Activated CD8-positive, alpha-beta memory T cell treated with anti-CD3 and anti-CD28 coated beads for 36 hours (primary cell): Measurements from ENCODE around the gene SDC4. TPM values are rescaled to one million over a fixed set of nuclear protein-coding genes. Genes with fewer than 3 reads are reported as not detected.

Experiments used
- CTCF ChIA-PET: fragments of 350-600 bp; sonication (Branson Sonifier 250); formaldehyde crosslinking; loops from one replicate; lab custom pipeline; 2021; ENCODE audit warnings: antibody characterized with exemption; lab: Charles Lee
- POLR2A ChIA-PET: fragments of 350-600 bp; sonication (Branson Sonifier 250); formaldehyde crosslinking; loops from one replicate; lab custom pipeline; 2021; ENCODE audit warnings: antibody characterized with exemption; lab: Charles Lee
- total RNA-seq, 2 experiments: library from RNA; stranded (reverse); gene quantifications; one replicate each; pipeline ENCODE4 v1.2.3, GENCODE V29; 2021

Gene SDC4
- total RNA-seq, 2 experiments from 2014 or later = 88.0 to 88.3 TPM

DNA sequence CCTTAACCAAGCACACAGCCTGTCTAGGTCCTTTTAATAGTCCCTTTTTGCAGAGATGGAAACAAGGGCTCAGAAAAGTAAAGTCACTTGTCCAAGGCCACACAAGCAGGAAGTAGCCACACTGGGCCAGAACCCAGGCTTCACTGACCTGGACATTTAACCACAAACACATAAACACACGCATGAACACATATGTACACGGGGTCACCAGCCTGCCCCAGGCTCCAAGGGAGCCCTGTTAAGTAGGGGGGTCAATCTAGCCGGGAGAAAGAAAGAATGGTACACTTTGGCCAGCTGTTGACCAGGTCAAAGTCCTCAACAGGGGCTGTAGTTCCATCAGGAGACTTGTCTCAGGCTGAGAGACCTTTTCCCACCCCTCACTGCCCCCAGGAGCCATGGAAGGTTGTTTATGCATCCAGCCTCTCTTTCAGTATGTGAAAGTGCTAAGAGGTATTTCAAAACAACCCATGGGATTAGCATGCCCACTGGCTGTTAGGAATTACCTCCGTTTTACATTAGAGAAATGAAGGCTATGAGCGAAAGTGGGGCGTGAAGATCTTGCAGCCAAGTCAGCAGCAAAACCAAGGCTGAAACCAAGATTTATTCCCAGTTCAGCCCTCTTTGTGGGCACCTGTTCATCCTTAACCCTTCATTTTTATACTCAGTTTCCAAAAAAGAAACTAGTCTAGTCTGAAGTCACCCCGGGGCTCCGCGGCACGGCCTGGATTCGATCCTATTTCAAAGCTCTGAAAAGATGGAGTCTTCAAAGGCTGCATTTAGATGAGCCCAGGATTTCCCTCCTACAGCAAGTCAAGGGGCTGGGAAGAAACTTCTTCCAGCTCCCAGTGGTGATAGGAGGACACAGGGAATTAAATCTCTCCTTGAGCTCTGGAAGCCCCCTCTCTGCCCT is 9.8 kb downstream of the SDC4 start:
- ChIA-PET CTCF (no interaction called here), POLR2A (no interaction called here)

DNA sequence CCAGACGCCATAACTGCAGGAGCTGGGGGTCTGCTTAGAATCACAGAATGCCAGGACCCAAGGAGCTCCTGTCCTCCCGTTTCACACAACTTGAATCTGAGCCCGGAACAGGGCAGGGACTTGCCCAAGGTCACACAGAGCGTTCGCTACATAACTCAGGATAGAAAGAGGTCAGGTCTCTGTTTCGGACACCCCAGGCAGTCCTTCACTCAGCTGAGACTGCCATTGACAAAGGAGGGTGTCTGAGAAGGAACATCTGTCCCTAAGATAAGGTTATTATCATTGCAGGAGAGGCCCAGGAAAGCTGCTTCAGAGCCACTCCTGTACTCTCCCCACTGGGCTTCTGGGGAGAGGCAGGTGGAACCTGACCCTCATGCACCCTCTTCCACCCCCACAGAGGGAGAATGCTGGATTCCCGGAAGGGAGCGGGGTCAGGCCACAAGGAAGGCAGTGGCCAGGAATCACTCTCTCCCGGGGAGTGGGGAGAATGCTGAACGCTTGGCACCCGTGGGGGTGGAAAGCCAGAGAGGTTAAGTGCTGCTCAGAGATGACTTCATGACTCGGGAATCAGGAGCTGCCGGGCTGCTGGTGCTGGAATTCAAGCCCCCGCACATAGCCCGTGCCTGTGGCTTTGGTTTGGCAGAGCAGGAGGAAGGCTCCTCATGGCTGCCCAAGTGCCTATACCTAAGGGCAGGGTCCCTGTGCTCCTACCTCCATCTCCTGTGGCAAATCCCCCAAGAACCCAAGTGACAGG is 10.7 kb downstream of the SDC4 start:
- ChIA-PET POLR2A (no interaction called here), CTCF (interaction anchor here (1.3 kb wide), 1 partner anchor 18 kb away, joined by 3 read pairs; no protein-coding TSS in a partner anchor)

DNA sequence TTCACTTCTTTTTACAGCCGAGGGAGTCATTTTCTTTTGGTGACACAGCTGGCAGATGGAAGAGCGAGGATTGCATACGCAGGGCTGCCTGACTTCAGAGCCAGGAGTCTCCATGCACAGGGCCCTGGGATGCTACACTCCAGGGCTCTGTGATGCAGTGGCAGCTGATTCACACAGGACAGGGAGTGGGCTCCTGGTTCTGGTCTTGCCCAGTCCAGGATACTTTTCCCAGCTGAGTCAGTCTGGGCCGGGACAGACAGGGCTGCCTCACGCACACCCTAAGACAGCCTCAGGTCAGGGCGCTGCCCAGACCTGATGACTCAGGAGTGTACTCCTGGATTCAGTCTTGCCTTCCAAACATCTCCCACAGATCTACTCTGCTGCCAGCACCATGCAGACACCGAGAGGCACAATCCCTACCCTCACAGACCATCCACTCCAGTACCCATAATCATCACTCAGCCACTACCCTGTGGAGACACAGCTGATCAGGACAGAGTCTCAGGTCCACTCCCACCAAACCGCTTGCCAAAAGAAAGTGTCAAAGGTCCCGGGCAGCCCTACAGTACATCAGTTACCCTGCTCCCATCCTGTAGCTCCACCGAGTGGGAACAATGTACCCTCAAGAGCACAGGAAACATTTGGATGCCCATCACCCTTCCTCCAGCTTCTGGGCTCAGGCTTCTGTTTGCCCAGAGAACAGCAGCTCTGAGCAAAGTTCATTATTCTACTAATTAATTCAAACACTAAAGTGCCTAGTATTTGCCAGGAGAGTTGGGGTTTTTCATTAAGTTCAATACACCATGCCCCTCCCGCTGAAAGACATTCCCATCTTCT is 11.5 kb downstream of the SDC4 start:
- ChIA-PET CTCF (interaction anchor here (1.3 kb wide), 1 partner anchor 18 kb away, joined by 3 read pairs; no protein-coding TSS in a partner anchor), POLR2A (no interaction called here)

DNA sequence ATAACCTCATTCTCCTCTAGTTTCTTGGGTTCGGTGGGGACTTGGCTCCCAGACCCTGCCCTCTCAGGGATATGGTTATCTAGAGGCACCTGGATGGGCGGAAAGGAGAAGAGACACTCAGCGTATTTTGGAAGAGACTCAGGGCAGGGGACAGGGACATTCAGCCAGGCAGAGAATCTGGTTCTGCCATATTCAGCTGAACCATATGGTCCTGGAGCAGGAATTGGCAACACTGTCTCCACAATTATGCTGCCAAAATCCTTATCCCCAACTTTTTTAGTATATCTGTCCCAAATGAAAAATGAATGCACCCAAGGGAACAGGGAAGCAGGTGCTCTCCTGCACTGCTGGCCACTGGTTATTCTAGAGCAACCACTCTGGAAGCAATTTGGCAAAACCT is 17.7 kb downstream of the SDC4 start:
- POLR2A ChIA-PET = no interaction called here
- CTCF ChIA-PET = no interaction called here

DNA sequence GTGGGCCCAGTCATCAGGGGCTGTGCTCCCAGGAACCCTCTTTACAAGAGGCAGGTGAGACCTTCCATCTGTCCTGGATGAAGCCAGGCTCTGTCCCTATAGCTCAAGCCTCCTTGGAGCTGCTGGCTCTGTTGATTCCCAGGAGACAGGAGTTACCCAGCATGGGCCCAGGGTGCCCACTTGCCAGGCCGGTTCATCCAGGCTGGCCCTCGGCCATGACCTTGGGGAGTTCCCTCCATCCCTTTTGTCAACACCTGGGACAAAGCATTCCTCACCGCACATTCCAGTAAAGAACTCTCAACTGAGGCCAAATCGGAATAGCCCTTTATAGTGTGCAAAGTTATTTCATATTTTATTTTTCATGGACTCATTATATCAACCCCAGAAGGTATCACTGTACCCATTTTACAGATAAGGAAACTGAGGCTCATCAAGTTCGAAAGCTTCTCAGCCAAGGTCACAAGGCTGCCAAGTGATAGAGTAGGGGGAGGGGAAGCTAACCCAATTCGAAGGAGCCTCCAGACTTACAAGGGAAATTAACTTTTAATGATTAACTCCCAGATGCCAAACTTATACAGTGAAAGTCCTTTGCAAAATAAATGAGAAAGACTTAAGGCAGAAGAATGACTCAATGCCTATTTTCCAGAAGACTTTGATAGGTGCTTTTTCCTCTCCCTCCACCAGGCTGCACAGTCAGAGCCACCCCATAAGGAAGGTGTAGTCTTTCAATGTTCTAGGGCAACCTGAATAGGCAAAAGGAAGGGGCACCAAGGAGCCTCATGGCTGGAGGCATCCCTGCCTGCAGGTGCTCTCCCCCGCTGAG is 18.5 kb downstream of the SDC4 start:
- POLR2A ChIA-PET = no interaction called here
- CTCF ChIA-PET = no interaction called here

DNA sequence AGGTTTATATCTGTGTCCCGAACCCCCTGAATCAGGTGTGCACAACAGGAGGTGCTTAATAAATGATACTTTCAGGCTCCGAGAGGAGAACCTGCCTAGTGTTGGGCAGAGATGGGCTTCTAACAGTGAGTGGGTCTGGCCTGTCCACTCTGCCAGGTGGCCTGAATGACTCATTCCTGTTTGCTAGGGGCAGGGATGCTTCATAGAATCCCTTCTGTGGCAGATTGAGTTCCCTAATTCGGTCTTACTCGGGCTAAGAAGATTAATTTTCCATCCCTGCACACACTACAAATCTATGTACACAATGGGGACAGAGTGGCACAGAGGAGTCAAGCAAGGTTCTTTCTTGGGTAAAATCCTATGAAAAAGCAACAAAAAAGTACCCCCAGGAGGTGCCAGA is 19.8 kb downstream of the SDC4 start:
- CTCF ChIA-PET = no interaction called here
- POLR2A ChIA-PET = no interaction called here

DNA sequence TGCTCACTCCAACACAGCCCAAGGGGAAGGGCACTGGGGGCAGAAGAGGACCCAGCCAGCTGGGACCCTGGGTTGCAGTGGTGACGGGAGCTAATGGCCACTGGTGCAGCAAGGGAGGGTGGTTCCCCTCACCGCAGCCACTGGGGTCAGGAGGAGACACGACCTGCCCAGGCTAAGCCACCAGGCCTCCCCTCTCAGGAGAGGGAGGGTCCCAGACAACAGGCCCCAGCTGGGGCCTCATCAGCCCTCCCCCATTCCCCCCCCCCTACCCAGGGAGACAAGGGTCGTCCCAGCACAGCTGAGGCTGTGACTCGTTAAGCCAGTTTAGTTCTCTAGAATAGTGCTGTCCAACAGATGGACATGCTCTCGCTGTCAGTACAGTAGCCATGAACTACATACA is 22.9 kb downstream of the SDC4 start:
- POLR2A ChIA-PET = no interaction called here
- CTCF ChIA-PET = interaction anchor here (1.6 kb wide), 1 partner anchor 14 kb away, joined by 3 read pairs; no protein-coding TSS in a partner anchor

DNA sequence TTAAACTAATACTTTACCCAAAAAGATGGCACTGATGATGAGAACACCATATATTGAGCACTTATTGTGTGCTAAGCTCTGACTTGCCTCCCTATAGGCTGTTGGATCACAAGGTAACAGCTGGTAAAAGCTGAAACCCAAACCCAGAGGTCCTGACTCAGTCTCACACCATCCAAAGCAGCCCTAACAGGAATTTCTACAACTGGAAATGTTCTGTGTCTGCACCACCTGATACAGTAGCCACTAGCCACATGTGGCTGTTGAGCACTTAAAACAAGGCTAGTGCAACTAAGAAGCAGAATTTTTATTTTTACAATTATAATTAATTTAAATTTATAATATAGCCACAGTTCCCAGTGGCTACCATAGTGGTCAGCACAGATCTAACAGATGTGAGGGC is 24.5 kb downstream of the SDC4 start:
- ChIA-PET CTCF (interaction anchor here (0.6 to 1.5 kb wide), 3 partner anchors 12 to 113 kb away, joined by 3 to 8 read pairs (median 4); no protein-coding TSS in a partner anchor), POLR2A (no interaction called here)

DNA sequence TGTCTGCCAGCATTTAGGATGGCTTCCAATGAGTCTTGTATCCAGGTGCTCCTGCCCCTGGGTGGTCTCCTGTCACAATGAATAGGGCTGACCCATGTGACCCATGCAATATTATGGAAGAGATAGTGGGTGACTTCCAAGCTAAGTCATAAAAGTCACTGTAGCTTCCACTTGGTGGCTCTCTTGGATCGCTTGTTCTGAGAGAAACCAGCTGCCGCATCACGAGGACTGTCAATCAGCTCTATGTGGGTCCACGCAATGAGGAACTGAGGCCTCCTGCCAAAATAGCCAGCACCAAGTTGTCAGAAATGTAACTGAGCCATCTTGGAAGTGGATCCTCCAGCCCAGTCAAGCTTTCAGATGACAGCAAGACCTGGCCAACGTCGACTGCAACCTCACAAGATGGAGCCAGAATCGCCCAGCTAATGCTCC is 25.3 kb downstream of the SDC4 start:
- POLR2A ChIA-PET = no interaction called here
- CTCF ChIA-PET = interaction anchor here (1.0 to 1.5 kb wide), 2 partner anchors 11 to 114 kb away, joined by 4 to 8 read pairs; no protein-coding TSS in a partner anchor

DNA sequence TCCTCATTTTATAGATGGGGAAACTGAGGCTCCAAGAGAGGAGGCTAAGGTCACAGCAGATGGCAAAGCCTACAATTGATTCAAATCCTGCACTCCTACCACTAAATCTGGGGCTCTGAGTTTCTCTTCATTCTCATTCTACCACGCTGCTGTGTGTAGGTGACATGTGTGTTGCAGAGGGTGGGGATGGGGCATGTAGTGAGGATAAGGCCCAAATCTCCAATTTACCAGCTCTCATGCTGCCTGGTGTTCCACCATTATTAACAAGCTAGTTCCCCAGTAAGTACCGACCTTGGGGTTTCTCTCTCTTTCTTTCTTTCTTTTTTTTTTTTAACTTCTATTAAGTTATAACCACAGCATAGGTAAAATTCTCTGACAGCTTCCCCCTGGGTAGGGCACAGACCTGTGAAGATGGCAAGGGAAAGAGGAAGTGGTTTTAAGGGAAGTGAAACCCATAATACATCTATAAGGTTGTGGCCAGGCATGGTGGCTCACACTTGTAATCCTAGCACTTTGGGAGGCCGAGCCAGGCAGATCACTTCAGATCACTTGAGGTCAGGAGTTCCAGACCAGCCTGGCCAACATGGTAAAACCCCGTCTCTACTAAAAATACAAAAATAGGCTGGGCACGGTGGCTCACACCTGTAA is 27.2 kb downstream of the SDC4 start:
- POLR2A ChIA-PET = interaction anchor here (0.7 to 1.0 kb wide), 2 partner anchors 116 to 355 kb away, joined by 4 to 6 read pairs; no protein-coding TSS in a partner anchor

DNA sequence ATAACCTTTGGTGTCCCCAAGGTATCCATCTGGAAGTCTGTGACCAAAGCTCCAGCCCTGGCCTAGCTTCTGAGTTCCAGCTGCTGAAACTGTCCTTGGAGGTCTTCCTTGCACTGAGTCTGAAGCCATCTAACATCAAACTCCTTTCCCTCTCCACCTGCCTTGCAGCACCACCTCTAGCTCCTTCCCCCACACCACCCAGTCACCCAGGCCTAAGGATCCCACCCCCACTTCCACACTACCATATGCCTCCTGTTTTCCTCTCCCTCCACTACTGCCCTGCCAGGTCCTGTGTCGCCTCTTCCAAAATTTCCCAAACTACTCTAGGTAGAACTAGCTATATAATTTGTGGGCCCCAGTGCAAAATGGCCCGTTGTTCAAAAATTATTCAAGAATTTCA is 29.3 kb downstream of the SDC4 start:
- POLR2A ChIA-PET = interaction anchor here (0.5 kb wide), 1 partner anchor 42 kb away, joined by 5 read pairs; no protein-coding TSS in a partner anchor

More for the DNA sequence above, 27.2 kb downstream of the SDC4 start:
- CTCF ChIA-PET = interaction anchor here (0.9 to 1.4 kb wide), 7 partner anchors 27 to 124 kb away, joined by 3 to 4 read pairs (median 3); partner anchors contain the start of gene SYS1

DNA sequence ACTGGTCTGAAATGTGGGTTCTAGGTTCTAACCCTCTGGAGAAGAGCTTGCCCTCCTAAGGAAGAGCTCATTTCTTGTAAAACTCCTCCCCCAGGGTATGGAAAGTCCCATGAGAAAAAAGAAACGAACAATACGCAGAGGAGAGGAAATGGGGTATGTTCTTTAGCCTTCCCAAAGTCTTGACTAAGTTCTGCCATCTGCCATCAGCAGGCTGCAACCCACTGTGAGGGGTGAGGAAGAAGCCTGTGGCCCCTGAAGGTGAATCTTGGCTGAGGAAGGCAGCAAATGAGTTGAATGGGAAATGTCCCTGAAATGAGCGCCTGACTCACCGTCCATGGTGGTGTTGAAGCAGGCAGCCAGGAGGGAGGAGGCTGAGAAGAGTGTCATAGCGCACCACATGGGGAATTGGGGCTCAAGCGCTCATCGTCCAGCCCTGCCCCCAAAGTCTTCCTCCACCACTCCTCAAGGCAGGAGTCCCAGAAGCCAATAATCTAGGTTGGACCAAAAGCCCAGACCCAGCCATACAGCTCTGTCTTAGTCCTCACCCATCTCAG is 29.8 kb downstream of the SDC4 start:
- ChIA-PET POLR2A (interaction anchor here (0.5 kb wide), 1 partner anchor 43 kb away, joined by 5 read pairs; no protein-coding TSS in a partner anchor), CTCF (interaction anchor here (0.7 to 3.5 kb wide), 17 partner anchors 10 to 341 kb away, joined by 3 to 18 read pairs (median 5); partner anchors contain the start of genes MATN4 and RBPJL)

More for the DNA sequence above, 29.3 kb downstream of the SDC4 start:
- CTCF ChIA-PET = interaction anchor here (0.7 to 3.5 kb wide), 20 partner anchors 11 to 342 kb away, joined by 3 to 18 read pairs (median 5); partner anchors contain the start of genes MATN4, RBPJL and SDC4

DNA sequence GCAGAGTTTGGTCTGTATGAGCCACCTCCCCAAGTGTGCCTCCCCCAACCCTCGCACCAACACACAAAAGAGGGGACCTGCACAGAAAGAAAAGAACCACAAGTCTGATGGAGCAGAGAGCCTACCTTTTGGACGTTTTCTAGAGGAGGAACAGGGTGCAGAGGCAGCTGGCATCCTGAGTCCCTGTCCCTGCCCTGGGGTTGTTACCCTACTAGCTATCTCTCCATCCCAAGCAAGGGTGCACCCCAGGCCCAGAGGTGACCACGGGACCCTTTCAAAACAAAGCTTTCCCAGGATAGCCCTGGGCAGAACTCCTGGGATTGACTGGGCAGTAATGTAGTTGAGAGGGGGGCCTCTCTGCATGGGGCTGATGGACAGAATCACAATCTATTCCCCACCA is 30.4 kb downstream of the SDC4 start:
- ChIA-PET POLR2A (no interaction called here), CTCF (interaction anchor here (1.7 to 3.5 kb wide), 5 partner anchors 16 to 119 kb away, joined by 5 to 18 read pairs (median 8); no protein-coding TSS in a partner anchor)

DNA sequence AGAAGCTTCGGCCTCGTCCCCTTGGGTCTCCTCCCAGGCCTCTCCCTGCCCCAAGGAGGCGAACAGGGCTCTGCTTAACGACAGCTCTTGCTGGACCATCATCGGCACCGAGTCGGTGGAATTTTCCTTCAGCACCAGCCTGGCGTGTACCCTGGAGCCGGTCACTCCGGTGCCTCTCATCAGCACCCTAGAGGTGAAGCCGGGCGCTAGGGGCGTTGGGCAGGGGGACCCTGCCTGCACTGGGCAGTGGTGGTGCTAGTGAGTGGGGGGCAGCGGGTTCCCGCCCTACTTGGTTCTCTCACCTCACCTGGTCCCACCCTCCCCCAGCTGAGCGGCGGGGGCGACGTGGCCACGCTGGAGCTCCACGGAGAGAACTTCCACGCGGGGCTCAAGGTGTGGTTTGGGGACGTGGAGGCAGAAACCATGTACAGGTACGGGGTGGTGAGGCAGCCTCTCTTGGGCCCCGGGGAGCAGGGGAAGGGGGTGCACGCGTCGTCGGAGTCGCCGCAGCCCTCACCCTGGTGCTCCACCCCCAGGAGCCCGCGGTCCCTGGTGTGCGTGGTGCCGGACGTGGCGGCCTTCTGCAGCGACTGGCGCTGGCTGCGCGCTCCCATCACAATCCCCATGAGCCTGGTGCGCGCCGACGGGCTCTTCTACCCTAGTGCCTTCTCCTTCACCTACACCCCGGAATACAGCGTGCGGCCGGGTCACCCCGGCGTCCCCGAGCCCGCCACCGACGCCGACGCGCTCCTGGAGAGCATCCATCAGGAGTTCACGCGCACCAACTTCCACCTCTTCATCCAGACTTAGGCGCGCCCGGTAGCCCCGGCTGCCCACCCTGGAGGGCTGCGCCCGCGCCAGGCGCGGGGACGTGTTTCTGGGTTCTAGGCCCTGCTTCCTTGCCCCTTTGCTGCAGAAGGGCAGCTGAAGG is 31.8 kb downstream of the SDC4 start:
- POLR2A ChIA-PET = no interaction called here
- CTCF ChIA-PET = interaction anchor here (0.7 to 1.8 kb wide), 3 partner anchors 17 to 1298 kb away, joined by 3 to 5 read pairs (median 3); no protein-coding TSS in a partner anchor

DNA sequence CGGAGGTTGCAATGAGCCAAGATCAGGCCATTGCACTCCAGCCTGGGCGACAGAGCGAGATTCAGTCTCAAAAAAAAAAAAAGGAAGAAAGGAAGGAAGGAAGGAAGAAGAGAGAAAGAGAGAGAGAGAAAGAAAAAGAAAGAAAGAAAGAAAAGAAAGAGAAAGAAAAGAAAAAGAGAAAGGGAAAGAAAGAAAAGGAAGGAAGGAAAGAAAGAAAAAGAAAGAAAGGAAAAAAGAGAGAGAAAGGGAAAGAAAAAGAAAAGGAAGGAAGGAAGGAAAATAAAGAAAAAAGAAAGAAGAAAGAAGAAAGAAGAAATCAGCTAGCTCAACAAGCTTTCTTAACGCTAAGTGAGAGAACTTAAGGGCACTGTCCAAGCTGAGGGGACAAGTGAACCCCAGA is 32.6 kb downstream of the SDC4 start:
- ChIA-PET CTCF (interaction anchor here (1.0 to 1.8 kb wide), 4 partner anchors 9 to 143 kb away, joined by 3 to 5 read pairs (median 3); partner anchors contain the start of gene RBPJL), POLR2A (no interaction called here)
